Body of pancreas (tissue), 4 donors: ENCODE results near the gene RAF1. TPM values are rescaled to one million over a fixed set of nuclear protein-coding genes. Genes with fewer than 3 reads are reported as not detected.
"Not testable (repeated sequence)": the region's sequence is repeated elsewhere in the genome, so short reads cannot be mapped to it uniquely, and the experiment has no call there.

Experiments
- ATAC-seq: fragments of 150-250 bp; one replicate; pipeline ENCODE4 v1.9.1; 2016
- DNase-seq, 4 donors: peaks; one replicate each; pipeline ENCODE4 v3.0.0-alpha.2; 2019
- H3K27ac ChIP-seq, 4 donors: fragments of 200-600 bp; sonication (generic); 1 replicate in 3 of 4; 2 replicates in 1 of 4; pipeline versions ENCODE4 v1.5.1 to v1.6.1; 2016 to 2019; ENCODE audit warnings: mild to moderate bottlenecking in 1 of 4, mixed read lengths in 1 of 4, moderate library complexity in 1 of 4
- H3K27me3 ChIP-seq, 2 donors: fragments of 200-600 bp; sonication (generic); one replicate each; pipeline ENCODE4 v1.6.0; 2016; ENCODE audit warnings: mild to moderate bottlenecking in 1 of 2
- H3K36me3 ChIP-seq, 2 donors: fragments of 200-600 bp; sonication (generic); replicated peaks in 1 of 2; 2 replicates each; pipeline ENCODE4 v1.5.1; 2016; ENCODE audit warnings: low read depth in 2 of 2; ENCODE audit not compliant: insufficient read depth in 1 of 2
- H3K4me1 ChIP-seq: fragments of 200-600 bp; sonication (generic); one replicate; pipeline ENCODE4 v1.6.0; 2016
- H3K4me3 ChIP-seq, 2 donors: fragments of 200-600 bp; sonication (generic); 1 replicate in 1 of 2; 2 replicates in 1 of 2; pipeline ENCODE4 v1.5.1; 2016 to 2019
- H3K9me3 ChIP-seq, 3 donors: fragments of 200-600 bp; sonication (generic); 1 replicate in 2 of 3; 2 replicates in 1 of 3; pipeline ENCODE4 v1.5.1; 2016
- CTCF ChIP-seq, 7 experiments: fragments of 450-650 bp in 4 of 7; fragments of 200-600 bp in 3 of 7; sonication (generic) in 3 of 7; IDR thresholded peaks; one replicate each; pipeline ENCODE4 v1.5.1; 2016 to 2019; ENCODE audit warnings: antibody characterized with exemption in 7 of 7
- POLR2A ChIP-seq, 3 donors: fragments of 450-650 bp; IDR thresholded peaks; one replicate each; pipeline ENCODE4 v1.6.1; 2016; ENCODE audit warnings: antibody characterized with exemption in 3 of 3, mild to moderate bottlenecking in 2 of 3
- WGBS, 2 donors: methylation state at CpG; one replicate each; pipeline ENCODE4 v1.1.5; 2017; 5-methylcytosine and 5-hydroxymethylcytosine counted together
- intact Hi-C: fragments of 100-400 bp; cut with DNase I; formaldehyde crosslinking; loops from one replicate; pipeline ENCODE4 v1.15.1; 2023
- total RNA-seq, 2 donors: library from RNA; depleted of rRNA; stranded (reverse); fragments of >200 nt; gene quantifications; one replicate each; pipeline ENCODE4 v1.1.0, GENCODE V29; 2016

RAF1 gene
- total RNA-seq, 2 donors from 2014 or later = 52.1 to 53.7 TPM

GRCh38 chr3:12549971-12550760, 113.8 kb downstream of the RAF1 start:
- 60 to 62% methylated on average over 7 of the region's 7 CpGs for WGBS, 2 donors
- no peaks in the 10 kb centered on the region for H3K36me3 ChIP-seq
- no peak for TF ChIP-seq POLR2A (IDR thresholded peaks at IDR 0.05)
- no peak for TF ChIP-seq CTCF (IDR thresholded peaks at IDR 0.05)
- no peaks in the 10 kb centered on the region for H3K9me3 ChIP-seq
- ATAC-seq (no peak), DNase-seq (no peak)
- H3K4me3 ChIP-seq = no peak overlapping the region
- intact Hi-C loops = no loop called here
- H3K4me1 ChIP-seq = peaks cover 10% of the 10 kb centered on the region
- peaks cover 0 to 5% of the 10 kb centered on the region in 2 donors for H3K27me3 ChIP-seq
- no peak overlapping the region for H3K27ac ChIP-seq

- DNase-seq (peak; percentile 80 to 90 (median 84)), ATAC-seq (peak; percentile 99)
- intact Hi-C loops = no loop called here
- peak within 1 kb of the TSS; percentile 36 to 85 (median 61) for H3K27ac ChIP-seq
- H3K4me1 ChIP-seq = peaks cover 14% of the 10 kb centered on the region
- no peaks in the 10 kb centered on the region for H3K27me3 ChIP-seq
- WGBS, 2 donors = 14 to 19% methylated on average over 4 of the region's 4 CpGs
- H3K4me3 ChIP-seq = peak within 1 kb of the TSS; percentile 32 to 40
- H3K9me3 ChIP-seq = no peaks in the 10 kb centered on the region
- H3K36me3 ChIP-seq = peaks cover 0 to 1% of the 10 kb centered on the region in 2 donors
- TF ChIP-seq POLR2A (IDR thresholded peaks at IDR 0.05) (peak in 1 of 3 donors; percentile 40), CTCF (IDR thresholded peaks at IDR 0.05) (no peak)
Observed at GRCh38 chr3:12545473-12545791, 118.5 kb downstream of the RAF1 start, which contains the start of gene MKRN2OS. Gene MKRN2OS, minus strand, starts transcription at chr3:12545499. Its CDS starts 35 bp downstream, at chr3:12545464.

GRCh38 chr3:12544652-12545472, 119.1 kb downstream of the RAF1 start:
- DNase-seq (no peak), ATAC-seq (peak; percentile 9)
- Histone ChIP-seq H3K27ac (peak overlapping the region; percentile 36 to 85 (median 61)), H3K4me1 (peaks cover 14% of the 10 kb centered on the region), H3K4me3 (peak overlapping the region; percentile 32 to 40), H3K27me3 (no peaks in the 10 kb centered on the region), H3K36me3 (peaks cover 0 to 4% of the 10 kb centered on the region in 2 donors), H3K9me3 (no peaks in the 10 kb centered on the region)
- intact Hi-C loops = no loop called here
- TF ChIP-seq POLR2A (IDR thresholded peaks at IDR 0.05) (peak in 2 of 3 donors; percentile 82 to 88), CTCF (IDR thresholded peaks at IDR 0.05) (peak in 4 of 7 experiments; percentile 5 to 17 (median 13))
- 24 to 26% methylated on average over 11 of the region's 11 CpGs for WGBS, 2 donors

- intact Hi-C loops, H3K4me3 ChIP-seq, H3K27ac ChIP-seq, H3K36me3 ChIP-seq, H3K27me3 ChIP-seq, DNase-seq, ATAC-seq, H3K9me3 ChIP-seq: not testable (repeated sequence)
- WGBS, 2 donors = 90 to 94% methylated on average over 12 of the region's 12 CpGs
- peaks cover 14% of the 10 kb centered on the region for H3K4me1 ChIP-seq
Observed at GRCh38 chr3:12543497-12543896, 120.4 kb downstream of the RAF1 start.

GRCh38 chr3:12541625-12542024, 122.3 kb downstream of the RAF1 start:
- Histone ChIP-seq H3K27ac (no peak overlapping the region), H3K27me3 (no peaks in the 10 kb centered on the region), H3K4me3 (no peak overlapping the region), H3K36me3 (peaks cover 0 to 6% of the 10 kb centered on the region in 2 donors), H3K4me1 (peaks cover 14% of the 10 kb centered on the region), H3K9me3 (no peaks in the 10 kb centered on the region)
- no peak for ATAC-seq
- WGBS, 2 donors = 70% methylated on average over 8 of the region's 8 CpGs
- TF ChIP-seq POLR2A (IDR thresholded peaks at IDR 0.05) = no peak
- TF ChIP-seq CTCF (IDR thresholded peaks at IDR 0.05) = peak in 2 of 7 experiments; percentile 14 to 21
- DNase-seq = peak in 2 of 4 donors; percentile 10 to 28
- intact Hi-C loops = no loop called here
